GM12891 (cell line): ENCODE measurements around the gene MRPL57.

Source experiments
- POLR2A ChIP-seq: IDR thresholded peaks from 2 replicates; pipeline ENCODE4 v1.6.1; 2011; ENCODE audit warnings: low read depth, low read length, control low read depth
- TAF1 ChIP-seq: IDR thresholded peaks from 2 replicates; pipeline ENCODE4 v1.6.1; 2011; ENCODE audit warnings: low read depth, low read length, control low read depth

- no peak for TF ChIP-seq POLR2A
- TF ChIP-seq TAF1 = no peak
Measured at GRCh38 chr13:21221268-21221667, 44.8 kb downstream of the MRPL57 start.
